ENCODE measurements around the gene DIP2A. TPM values are rescaled to one million over a fixed set of nuclear protein-coding genes. Genes with fewer than 3 reads are reported as not detected.
"Not testable (repeated sequence)": the region's sequence is repeated elsewhere in the genome, so short reads cannot be mapped to it uniquely, and the experiment has no call there.

DIP2A gene
- total RNA-seq, 8 experiments from 2014 or later, result 13.2 to 70.9 (median 16.5) TPM

GRCh38 chr21:46441961-46442498 lies 16.7 kb upstream of the DIP2A start:
- no peak for ATAC-seq (replicated peaks in 6 of 8)
- WGBS, 10 experiments, result 80 to 100% (median 93%) methylated on average over 1 to 9 of the region's 23 CpGs; no CpG with 5 or more reads in 5 of the 10 experiments
- Histone ChIP-seq H3K4me1 (replicated peaks in 1 of 2) (peaks cover 3 to 5% of the 10 kb centered on the region in 2 donors), H3K4me3 (no peak overlapping the region), H3K27ac (no peak overlapping the region)
- in situ Hi-C loops (cut with MboI; ENCODE audit: low pct_unique_long_range_greater_than_20kb in 2 of 9, low sequenced_read_pairs in 9 of 9, unreplicated experiment in 9 of 9), result no loop called here

- no peaks in the 10 kb centered on the region for H3K4me1 ChIP-seq (replicated peaks in 1 of 2)
- in situ Hi-C loops (cut with MboI; ENCODE audit: low pct_unique_long_range_greater_than_20kb in 2 of 9, low sequenced_read_pairs in 9 of 9, unreplicated experiment in 9 of 9), result no loop called here
- no peak overlapping the region for H3K27ac ChIP-seq
- WGBS, 10 experiments, result 80 to 100% (median 95%) methylated on average over 2 to 4 of the region's 15 CpGs; no CpG with 5 or more reads in 6 of the 10 experiments
- no peak for ATAC-seq (replicated peaks in 6 of 8)
- H3K4me3 ChIP-seq, result no peak overlapping the region
These were observed 15.8 kb upstream of the DIP2A start for GRCh38 chr21:46442938-46443337.

GRCh38 chr21:46443910-46444309 lies 14.8 kb upstream of the DIP2A start:
- Histone ChIP-seq H3K4me3 (no peak overlapping the region), H3K4me1 (replicated peaks in 1 of 2) (no peaks in the 10 kb centered on the region), H3K27ac (no peak overlapping the region)
- in situ Hi-C loops (cut with MboI; ENCODE audit: low pct_unique_long_range_greater_than_20kb in 2 of 9, low sequenced_read_pairs in 9 of 9, unreplicated experiment in 9 of 9), result no loop called here
- 40 to 100% (median 91%) methylated on average over 1 to 4 of the region's 8 CpGs; no CpG with 5 or more reads in 5 of the 10 experiments for WGBS, 10 experiments
- peak in 3 of 8 experiments; percentile 97 to 99 (median 98) for ATAC-seq (replicated peaks in 6 of 8)

GRCh38 chr21:46448108-46448507 lies 10.6 kb upstream of the DIP2A start:
- in situ Hi-C loops (cut with MboI; ENCODE audit: low pct_unique_long_range_greater_than_20kb in 2 of 9, low sequenced_read_pairs in 9 of 9, unreplicated experiment in 9 of 9), result no loop called here
- 80 to 100% (median 98%) methylated on average over 2 to 4 of the region's 5 CpGs; no CpG with 5 or more reads in 4 of the 10 experiments for WGBS, 10 experiments
- H3K27ac ChIP-seq, result no peak overlapping the region
- H3K4me3 ChIP-seq, result no peak overlapping the region
- no peaks in the 10 kb centered on the region for H3K4me1 ChIP-seq (replicated peaks in 1 of 2)
- no peak for ATAC-seq (replicated peaks in 6 of 8)

GRCh38 chr21:46448855-46449254 lies 9.8 kb upstream of the DIP2A start:
- WGBS, 10 experiments, result 60 to 100% (median 100%) methylated on average over 1 to 4 of the region's 6 CpGs; no CpG with 5 or more reads in 2 of the 10 experiments
- in situ Hi-C loops (cut with MboI; ENCODE audit: low pct_unique_long_range_greater_than_20kb in 2 of 9, low sequenced_read_pairs in 9 of 9, unreplicated experiment in 9 of 9); H3K4me3 ChIP-seq; ATAC-seq (replicated peaks in 6 of 8); H3K27ac ChIP-seq; H3K4me1 ChIP-seq (replicated peaks in 1 of 2): not testable (repeated sequence)

GRCh38 chr21:46452710-46453109 lies 6.0 kb upstream of the DIP2A start:
- no peak overlapping the region for H3K4me3 ChIP-seq
- in situ Hi-C loops (cut with MboI; ENCODE audit: low pct_unique_long_range_greater_than_20kb in 2 of 9, low sequenced_read_pairs in 9 of 9, unreplicated experiment in 9 of 9), result no loop called here
- peaks cover 3 to 4% of the 10 kb centered on the region in 2 donors for H3K4me1 ChIP-seq (replicated peaks in 1 of 2)
- ATAC-seq (replicated peaks in 6 of 8), result no peak
- 67 to 100% (median 91%) methylated on average over 1 to 5 of the region's 5 CpGs; no CpG with 5 or more reads in 2 of the 10 experiments for WGBS, 10 experiments
- no peak overlapping the region for H3K27ac ChIP-seq

- in situ Hi-C loops (cut with MboI; ENCODE audit: low pct_unique_long_range_greater_than_20kb in 2 of 9, low sequenced_read_pairs in 9 of 9, unreplicated experiment in 9 of 9), result no loop called here
- Histone ChIP-seq H3K27ac (no peak overlapping the region), H3K4me3 (no peak overlapping the region), H3K4me1 (replicated peaks in 1 of 2) (peaks cover 3 to 5% of the 10 kb centered on the region in 2 donors)
- ATAC-seq (replicated peaks in 6 of 8), result no peak
- WGBS, 10 experiments, result 44 to 100% (median 50%) methylated on average over 1 to 3 of the region's 3 CpGs; no CpG with 5 or more reads in 1 of the 10 experiments
These were observed 4.5 kb upstream of the DIP2A start for GRCh38 chr21:46454142-46454541.

GRCh38 chr21:46454634-46455390 lies 3.9 kb upstream of the DIP2A start:
- no peak for ATAC-seq (replicated peaks in 6 of 8)
- in situ Hi-C loops (cut with MboI; ENCODE audit: low pct_unique_long_range_greater_than_20kb in 2 of 9, low sequenced_read_pairs in 9 of 9, unreplicated experiment in 9 of 9), result no loop called here
- WGBS, 10 experiments, result 47 to 100% (median 89%) methylated on average over 1 to 4 of the region's 4 CpGs; no CpG with 5 or more reads in 1 of the 10 experiments
- Histone ChIP-seq H3K4me1 (replicated peaks in 1 of 2) (peaks cover 3 to 6% of the 10 kb centered on the region in 2 donors), H3K27ac (no peak overlapping the region), H3K4me3 (no peak overlapping the region)

GRCh38 chr21:46455575-46456385 lies 2.9 kb upstream of the DIP2A start:
- Histone ChIP-seq H3K27ac (no peak overlapping the region), H3K4me3 (no peak overlapping the region), H3K4me1 (replicated peaks in 1 of 2) (peaks cover 6 to 12% of the 10 kb centered on the region in 2 donors)
- peak in 1 of 8 experiments; percentile 1 for ATAC-seq (replicated peaks in 6 of 8)
- whole genome bisulfite sequencing, 10 experiments, result 0 to 79% (median 72%) methylated on average over 1 to 9 of the region's 10 CpGs; no CpG with 5 or more reads in 3 of the 10 experiments
- in situ Hi-C loops (cut with MboI; ENCODE audit: low pct_unique_long_range_greater_than_20kb in 2 of 9, low sequenced_read_pairs in 9 of 9, unreplicated experiment in 9 of 9), result no loop called here

GRCh38 chr21:46456750-46457149 lies 1.9 kb upstream of the DIP2A start:
- in situ Hi-C loops (cut with MboI; ENCODE audit: low pct_unique_long_range_greater_than_20kb in 2 of 9, low sequenced_read_pairs in 9 of 9, unreplicated experiment in 9 of 9), result no loop called here
- no peak overlapping the region for H3K4me3 ChIP-seq
- 81 to 100% (median 88%) methylated on average over 1 to 3 of the region's 4 CpGs; no CpG with 5 or more reads in 4 of the 10 experiments for WGBS, 10 experiments
- H3K27ac ChIP-seq, result no peak overlapping the region
- no peak for ATAC-seq (replicated peaks in 6 of 8)
- H3K4me1 ChIP-seq (replicated peaks in 1 of 2), result peaks cover 6 to 12% of the 10 kb centered on the region in 2 donors

GRCh38 chr21:46457801-46458314 lies 833 bp upstream of the DIP2A start:
- ATAC-seq (replicated peaks in 6 of 8), result peak; percentile 6 to 44 (median 23)
- H3K27ac ChIP-seq, result peak overlapping the region; percentile 6 to 76
- WGBS, 10 experiments, result 0 to 4% (median 2%) methylated on average over 3 to 16 of the region's 30 CpGs; no CpG with 5 or more reads in 1 of the 10 experiments
- H3K4me1 ChIP-seq (replicated peaks in 1 of 2), result peaks cover 6 to 12% of the 10 kb centered on the region in 2 donors
- peak overlapping the region; percentile 64 to 96 (median 76) for H3K4me3 ChIP-seq
- in situ Hi-C loops (cut with MboI; ENCODE audit: low pct_unique_long_range_greater_than_20kb in 2 of 9, low sequenced_read_pairs in 9 of 9, unreplicated experiment in 9 of 9), result no loop called here

- 0% methylated on average over 1 of the region's 36 CpGs; no CpG with 5 or more reads in 9 of the 10 experiments for WGBS, 10 experiments
- ATAC-seq (replicated peaks in 6 of 8), result no peak
- H3K4me3 ChIP-seq, result peak overlapping the region; percentile 64 to 96 (median 76)
- peaks cover 6 to 12% of the 10 kb centered on the region in 2 donors for H3K4me1 ChIP-seq (replicated peaks in 1 of 2)
- H3K27ac ChIP-seq, result peak overlapping the region; percentile 62 to 72
- in situ Hi-C loops (cut with MboI; ENCODE audit: low pct_unique_long_range_greater_than_20kb in 2 of 9, low sequenced_read_pairs in 9 of 9, unreplicated experiment in 9 of 9), result no loop called here
These were observed 299 bp downstream of the DIP2A start for GRCh38 chr21:46459024-46459355.
